DMS 273 treated with DMSO at 0.1 percent for 48 hours (cell line): ENCODE measurements around the gene GNAZ.

Experiments used
- DNase-seq: peaks from one replicate; lab custom pipeline; 2025; lab: John Stamatoyannopoulos, UW

GNAZ gene

DNA sequence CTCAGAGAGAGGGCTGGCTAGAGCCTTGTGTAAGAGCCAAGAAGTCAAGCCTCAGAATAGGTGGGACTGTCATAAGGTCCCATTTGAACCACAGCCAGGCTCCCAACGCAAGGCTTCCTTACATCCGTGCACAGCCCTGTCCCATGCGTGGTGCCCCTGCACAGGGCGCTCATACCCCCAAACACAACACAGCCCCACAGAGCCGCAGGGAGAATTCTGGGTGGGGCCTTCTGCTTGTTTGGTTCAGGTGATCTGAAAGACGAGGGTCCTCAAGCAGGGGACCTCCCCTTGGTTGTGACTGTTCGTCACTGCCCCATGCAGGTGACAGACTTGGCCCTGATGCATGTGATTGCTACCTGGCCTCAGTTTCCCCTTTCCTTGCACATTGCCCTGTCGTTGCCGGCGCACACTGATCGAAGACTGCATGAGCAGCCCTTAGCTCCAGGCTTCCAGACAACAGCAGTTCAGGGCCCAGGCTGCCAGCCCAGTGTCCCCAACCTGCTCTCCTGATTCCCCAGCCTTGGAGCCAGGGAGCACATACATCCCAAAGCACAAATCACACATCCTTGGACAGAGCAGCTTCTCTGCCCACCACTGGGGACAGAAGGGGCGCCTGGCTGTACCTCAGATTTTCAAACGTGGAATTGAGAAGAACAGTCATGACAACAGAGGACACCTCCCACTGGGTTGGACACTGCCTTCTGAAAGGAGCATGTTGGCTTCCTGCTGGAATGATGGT is 22.1 kb downstream of the GNAZ start:
- no peak for DNase-seq

DNA sequence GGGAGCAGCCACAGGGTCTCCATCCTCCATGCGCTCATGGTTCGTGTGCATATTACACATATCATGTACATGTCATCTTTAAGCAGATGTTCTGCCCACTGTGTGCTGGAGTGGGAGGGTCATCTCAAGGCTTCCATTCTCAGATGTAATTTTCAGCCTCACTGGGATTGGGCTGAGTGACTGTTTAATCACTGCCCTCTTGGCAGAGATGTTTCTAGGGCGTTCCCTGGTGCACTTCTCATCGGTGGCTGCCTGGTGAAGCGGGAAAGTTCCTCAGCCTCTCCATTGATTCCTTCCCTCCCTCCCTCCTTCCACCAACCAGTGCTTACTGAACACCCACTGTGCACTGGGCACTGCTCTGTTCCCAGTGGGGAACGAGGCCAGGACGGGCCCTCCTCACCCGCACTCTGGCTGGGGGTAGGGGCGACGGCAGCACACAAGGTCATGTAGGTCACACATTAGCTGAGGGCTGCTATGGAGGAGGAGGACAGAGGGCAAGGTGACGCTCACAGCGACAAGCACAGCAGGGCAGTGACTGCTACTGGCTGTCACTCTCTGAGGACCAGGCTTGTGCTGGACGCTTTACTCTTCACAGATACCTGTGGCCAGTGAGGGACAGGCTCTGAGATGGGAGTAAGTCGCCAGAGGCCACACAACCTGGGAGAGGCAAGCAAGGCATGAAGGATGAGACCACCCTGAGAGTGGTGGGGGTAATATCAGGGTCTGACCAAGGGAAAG is 22.9 kb downstream of the GNAZ start:
- no peak for DNase-seq

DNA sequence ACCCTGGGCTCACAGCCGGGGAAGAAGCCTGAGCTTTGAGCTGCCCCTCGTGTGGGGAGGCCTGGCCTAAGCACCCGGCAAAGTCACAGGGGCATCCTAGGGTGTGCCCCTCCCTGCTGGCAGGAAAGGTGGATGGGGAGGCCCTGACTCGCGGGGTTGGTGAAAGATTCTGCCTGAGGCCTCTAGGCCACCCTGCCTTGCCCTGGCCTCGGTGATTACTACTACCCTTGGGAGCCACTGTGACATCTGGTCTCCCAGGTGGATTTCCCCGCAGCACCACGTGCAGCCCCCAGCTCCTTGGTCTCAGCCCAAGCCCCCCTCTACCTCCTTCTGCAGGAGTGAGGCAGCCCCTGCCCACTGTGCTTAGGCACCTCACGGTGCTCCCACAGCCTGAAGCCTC is 23.9 kb downstream of the GNAZ start:
- no peak for DNase-seq

DNA sequence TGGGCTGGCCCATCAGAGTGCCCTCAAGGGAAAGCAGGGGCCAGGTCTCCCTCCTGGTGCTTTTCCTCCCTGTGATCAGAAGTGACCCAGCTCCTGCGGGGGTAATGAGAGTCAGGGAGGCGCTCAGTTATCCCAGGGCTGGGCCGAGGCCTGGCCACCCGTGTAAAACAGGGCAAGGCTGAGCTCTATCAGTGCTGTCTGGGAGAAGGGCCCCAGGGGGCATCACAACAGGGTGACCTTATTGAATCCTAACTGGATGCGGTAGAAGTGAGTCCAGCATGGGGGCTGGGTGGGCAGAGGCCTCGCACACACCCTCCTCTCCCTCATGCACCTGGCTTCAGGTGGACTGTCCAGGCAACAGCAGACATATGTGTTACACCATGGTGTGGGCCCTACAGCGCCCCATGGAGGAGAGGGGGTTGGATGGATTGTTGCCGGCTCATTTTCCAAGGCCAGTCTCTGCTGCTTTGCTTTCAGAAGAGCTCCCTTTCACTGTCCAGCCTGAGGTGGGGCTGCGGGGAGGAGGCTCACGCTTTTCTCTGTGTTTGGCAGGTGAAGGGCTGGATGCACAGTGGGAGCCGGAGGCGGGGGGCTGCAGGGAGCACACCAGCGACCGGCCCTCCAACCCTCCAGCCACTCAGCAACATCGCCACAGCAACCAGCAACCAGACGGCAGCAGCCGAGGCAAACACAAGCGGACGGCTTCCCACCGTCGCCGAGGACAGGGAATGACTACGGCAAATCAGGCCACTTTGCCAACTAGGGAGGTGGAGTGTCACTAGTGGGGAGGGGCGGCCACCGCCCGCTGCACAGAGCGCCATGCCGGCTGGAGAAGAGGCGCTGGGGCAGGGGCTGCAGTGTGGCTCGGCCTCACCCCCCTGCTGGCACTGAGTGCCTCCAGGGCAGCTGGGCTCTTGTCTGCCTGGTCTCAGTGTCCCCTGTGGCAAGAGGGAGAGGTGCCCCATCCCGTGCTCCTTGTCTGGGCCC is 24.7 kb downstream of the GNAZ start:
- DNase-seq = no peak

DNA sequence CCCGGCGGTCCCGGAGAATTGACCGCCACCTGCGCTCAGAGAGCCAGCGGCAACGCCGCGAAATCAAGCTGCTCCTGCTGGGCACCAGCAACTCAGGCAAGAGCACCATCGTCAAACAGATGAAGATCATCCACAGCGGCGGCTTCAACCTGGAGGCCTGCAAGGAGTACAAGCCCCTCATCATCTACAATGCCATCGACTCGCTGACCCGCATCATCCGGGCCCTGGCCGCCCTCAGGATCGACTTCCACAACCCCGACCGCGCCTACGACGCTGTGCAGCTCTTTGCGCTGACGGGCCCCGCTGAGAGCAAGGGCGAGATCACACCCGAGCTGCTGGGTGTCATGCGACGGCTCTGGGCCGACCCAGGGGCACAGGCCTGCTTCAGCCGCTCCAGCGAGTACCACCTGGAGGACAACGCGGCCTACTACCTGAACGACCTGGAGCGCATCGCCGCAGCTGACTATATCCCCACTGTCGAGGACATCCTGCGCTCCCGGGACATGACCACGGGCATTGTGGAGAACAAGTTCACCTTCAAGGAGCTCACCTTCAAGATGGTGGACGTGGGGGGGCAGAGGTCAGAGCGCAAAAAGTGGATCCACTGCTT is 25.5 kb downstream of the GNAZ start:
- no peak for DNase-seq

DNA sequence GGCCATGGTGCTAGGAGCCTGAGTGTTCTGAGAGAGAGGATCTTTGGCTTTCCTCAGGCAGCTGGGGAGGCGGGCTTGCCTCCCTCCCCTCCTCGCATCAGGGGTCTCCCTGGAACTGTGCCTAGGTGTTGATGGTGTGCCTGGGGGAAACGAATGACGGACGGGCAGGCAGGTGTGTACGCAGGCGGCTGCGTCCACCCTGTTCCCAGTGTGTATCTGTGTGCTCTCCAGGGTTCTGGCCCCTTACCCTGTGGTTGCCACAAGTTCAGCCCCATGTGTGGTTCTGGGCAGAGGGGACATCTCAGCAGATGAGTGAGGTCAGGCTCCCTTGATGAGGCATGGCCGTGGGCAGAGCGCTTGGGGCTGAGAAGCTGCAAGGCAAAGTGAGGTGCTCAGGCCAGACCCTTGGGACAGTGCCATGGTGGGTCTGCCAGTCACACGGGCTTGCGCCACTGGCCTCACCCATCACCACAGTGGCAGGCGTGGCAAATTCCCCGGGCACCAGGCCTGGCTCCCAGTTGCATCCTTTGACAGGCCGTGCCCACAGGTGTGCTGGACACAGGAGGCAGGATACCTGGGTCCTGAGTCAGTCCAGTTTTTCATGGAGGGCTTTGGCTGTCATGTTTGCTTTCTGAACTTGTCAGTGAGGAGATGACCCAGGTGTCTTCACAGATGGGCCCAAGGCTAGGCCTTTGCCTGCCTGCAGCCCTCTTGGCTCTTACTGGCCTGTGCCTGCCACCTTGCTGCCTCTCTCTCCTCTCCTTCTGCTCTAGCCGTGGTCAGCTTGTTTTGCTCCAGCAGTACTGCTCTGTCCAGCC is 27.3 kb downstream of the GNAZ start:
- no peak for DNase-seq

DNA sequence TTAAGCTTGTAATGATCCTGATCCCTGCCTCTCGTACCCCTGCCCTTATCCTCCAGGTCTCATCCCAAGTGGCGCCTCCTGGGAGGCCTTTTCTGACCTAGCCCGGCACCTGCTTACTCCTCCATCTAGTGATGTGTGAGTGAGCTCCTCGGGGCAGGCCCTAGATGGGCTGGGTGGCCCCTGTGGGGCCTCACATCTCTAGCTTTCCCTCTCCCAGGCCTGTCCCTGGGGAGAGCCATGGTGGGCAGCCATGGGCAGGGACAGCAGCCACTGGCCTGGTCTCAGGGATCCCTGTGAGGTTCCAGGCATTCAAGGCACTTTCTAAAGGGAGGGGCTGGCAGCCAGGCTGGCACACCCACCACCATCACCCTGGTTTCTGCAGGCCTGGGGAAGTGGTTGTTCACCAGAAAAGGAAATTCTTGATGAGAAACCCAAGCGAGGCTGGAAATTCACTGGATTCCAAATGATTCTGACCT is 27.9 kb downstream of the GNAZ start:
- DNase-seq = no peak

DNA sequence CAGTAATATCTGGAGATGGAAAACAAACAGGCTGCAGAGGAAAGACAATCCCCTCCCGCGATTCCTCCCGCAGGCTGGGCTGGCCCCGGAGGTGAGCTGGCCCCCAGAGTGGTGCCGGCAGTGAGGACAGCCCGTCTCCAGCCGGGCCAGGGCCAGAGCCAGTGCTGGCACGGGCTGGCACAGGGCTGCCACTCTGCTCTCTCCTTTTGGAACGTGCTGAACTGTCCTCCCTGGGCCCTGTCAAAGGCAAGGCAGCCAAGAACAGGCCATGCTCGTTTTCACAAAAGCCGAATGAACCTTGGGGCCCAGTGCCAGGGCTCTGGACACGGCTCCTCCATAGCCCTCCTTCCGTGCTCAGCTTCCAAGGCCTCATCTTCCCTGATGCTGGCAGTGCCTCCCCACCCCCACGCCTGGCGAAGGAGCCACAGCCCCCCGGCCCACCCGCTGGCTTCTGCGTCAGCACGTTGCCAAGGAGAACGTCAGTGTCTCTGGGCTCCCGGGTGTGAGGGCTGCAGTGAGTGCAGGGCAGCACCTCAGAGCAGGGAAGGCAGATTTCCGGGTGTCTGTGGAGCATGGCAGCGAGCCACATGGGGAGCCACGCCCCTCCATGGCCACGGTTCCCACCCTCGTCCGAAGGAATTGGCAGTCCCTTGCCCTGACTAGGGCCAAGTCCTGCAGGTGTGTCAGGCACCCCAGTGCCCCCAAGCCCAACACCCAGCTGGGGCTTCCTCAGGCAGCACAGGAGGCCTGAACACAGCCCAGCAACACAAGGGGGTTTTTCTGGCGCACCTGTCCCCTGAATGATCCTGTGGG is 28.6 kb downstream of the GNAZ start:
- no peak for DNase-seq

DNA sequence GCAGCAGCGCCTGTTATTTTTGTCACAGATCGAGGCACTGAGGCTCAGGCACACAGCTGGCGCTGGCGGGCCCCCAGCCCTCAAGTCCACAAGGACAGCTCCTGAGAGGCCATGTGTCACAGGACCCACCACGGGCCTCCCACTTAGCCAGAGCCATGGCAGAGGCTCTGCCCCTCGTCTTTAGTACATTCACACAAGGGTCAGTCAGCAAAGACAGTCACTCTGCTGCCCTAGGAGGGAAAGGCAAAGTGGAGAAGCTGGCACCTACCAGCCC is 29.1 kb downstream of the GNAZ start:
- no peak for DNase-seq

DNA sequence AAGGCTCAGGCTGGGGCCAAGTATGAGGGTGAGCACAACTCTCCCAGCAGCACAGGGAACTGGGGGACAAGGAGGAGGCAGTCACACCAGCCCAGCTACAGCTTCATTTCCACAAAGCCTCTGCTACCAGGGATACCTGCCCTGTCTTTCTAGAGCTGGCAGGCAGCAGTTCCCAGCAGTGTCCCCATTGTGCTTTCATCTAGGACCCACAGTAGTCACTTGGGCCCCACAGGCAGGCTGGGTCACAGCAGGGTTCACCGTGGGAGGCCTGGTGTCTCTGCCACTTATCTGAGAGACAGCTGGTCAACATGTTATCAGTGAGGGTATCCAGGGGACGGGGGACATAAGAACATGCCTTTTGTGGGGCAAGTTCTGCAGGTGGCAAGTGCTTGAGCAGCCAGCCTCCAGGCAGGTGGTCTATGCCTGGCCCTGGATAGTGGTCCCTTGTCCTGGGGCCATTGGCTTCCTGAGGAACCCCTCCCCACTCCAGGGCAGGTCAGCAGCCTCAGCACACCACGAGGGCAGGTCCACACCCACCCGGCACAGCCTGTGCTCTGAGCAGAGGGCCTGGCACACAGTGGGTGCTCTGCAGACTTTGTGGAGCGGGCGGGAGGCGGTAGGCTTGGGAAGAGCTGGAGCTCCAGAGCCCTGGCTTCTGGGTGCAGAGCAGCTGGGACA is 29.9 kb downstream of the GNAZ start:
- DNase-seq = no peak

DNA sequence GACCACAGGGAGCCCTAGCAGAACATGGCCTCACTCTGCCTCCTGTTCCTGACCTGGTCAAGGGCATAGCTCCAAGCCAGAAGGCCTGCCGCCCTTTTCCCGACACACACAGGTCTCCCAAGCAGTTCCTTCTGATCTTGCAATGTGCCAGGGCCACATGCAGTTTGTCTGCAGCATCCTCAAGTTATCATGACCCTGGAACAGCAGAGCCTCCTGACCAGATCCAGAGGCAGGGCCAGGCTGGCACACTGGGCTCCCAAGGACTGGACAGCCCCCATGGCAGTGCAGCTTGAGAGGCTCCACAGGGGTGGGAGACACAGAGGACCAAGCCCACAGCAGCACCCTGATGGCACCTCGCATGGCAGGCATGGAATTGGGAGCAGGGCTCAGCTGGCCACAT is 31.2 kb downstream of the GNAZ start:
- DNase-seq = no peak

DNA sequence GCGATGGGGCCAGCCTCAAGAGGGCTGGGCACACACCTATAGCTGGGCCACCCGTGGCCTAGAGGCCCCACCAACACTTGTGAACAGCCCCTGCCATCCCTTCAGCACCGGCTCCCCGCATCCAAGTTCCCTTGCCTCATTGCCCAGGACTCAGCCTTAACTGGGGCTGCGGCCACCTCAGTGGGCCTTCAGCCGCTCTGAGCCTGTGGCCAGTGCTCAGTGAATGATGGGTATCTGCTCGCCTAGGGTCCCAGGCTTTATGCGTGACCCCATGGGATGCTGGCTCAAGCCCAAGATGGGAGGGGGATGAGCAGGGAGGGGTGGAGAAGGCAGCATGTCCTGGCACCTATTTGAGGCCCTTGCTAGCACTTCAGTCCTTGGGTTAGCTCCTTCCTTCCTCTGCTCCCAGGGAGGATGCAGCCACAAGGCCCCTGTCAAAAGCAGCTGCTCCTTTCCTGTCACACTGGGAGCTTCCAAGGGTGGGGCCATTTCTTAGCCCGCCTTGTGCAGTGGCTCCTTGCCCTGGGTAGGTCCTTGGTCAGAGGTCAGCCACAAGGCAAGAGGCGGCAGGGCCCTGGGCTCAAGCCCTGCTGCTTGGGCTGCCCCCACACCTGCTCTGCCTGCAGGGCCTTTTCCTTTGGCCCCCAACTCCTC is 31.8 kb downstream of the GNAZ start:
- DNase-seq = no peak

DNA sequence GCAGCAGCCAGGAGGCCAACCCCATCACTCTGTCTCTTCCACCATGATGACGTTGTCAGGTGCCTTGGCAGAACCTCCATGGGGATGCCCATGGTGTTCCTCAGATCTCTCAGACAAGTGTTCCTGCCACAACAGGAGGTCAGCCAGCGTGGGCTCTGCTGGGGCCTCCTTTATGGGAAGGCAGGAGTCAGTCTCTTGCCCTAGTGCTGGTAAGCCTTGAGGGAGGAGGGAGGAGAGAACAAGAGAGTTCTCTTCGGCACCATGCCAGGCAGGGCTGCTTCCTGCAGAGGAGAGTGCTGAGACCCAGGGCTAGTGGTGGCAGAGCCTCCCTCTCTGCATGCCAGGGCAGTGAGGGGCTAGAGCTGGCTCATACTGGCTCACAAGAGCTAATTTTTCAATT is 32.5 kb downstream of the GNAZ start:
- no peak for DNase-seq

DNA sequence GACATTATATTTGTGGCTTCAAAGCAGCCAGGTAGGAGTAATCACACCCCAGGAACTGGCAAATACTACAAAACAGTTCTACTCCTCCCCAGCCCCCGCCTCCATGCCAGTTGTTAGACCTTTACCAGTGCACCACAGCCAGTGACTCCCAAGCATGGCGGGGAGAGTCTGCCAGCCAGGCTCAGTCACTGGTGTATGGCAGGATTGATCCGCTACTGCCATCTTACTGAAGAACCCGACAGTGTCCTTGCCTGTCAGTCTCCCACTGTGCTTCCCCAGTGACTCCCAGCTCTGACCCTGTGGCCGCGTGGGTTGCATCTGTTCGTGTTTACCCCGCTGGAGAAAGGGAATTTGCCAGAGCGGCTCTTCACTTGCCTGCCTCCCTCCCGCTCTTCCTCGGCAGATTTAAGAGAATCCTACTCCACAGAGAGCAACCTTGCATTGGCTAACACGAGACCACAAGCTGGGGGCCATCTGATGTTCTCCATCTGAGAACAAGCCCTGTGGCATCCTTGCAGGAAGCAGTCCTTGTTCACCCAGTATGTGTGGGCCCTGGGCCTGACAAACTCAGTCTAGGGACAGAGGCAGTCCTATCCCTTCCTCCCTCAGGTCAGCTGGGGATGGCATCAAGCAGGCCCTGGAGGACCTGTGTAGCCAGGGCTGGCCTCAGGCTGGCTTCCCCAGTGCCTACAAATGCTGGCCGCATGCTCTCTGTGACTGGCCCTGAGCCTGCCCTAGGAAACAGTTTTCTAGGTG is 33.1 kb downstream of the GNAZ start:
- DNase-seq = no peak

DNA sequence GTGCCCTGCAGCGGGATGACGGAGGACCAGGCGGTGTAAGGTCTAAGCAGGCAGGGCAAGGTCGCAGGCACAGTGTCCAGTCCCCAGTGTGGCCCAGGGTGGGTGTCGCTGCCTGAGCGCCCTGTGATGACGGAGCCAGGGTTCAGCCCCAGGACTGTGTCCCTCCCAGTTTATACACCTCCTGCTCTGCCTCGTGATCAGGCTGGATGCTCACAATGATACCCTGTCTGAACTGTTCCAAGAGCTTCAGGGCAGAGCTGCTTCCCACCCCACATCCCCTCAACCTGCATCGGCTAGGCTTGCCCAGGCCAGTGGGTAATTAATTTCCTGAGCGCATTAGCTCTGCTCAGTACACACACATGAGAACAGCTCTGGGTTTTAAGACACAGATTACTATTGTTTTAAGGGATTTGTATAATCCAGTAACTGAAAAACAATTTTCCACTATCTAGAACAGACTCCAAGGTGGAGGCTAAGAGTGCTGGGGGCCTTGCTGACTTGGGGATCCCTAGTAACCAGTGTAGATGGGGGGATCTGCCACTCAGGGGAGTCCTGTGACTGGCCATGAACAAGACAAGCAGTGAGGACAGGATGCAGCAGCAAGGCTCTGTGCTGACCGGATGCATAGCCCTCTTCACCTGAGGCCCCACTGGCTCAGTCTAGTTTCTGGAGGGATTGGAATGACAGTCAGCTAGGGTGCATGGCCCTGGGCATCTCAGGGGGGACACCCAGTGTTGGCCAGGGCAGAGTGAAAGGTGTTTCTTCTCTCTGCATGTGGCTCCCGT is 34.1 kb downstream of the GNAZ start:
- no peak for DNase-seq

DNA sequence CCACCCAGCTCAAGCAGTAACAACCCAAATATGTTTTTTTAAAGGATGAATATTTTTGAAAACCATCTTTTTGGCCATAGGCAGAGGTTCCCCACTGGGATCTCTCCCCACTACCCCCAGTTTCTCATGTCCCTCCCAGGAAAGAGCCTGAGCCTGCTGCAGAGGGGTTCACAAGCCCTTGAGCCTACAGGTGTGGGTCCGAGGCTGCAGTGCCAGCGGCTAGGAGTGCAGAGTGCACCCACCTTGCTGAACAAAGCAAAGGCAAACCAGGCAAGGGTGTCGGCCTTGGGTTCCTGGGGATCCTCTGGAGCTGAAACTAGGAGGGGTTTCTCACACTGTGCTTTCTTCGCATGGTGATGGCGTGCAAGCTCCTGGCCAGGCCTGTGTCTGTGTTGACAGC is 35.0 kb downstream of the GNAZ start:
- no peak for DNase-seq

DNA sequence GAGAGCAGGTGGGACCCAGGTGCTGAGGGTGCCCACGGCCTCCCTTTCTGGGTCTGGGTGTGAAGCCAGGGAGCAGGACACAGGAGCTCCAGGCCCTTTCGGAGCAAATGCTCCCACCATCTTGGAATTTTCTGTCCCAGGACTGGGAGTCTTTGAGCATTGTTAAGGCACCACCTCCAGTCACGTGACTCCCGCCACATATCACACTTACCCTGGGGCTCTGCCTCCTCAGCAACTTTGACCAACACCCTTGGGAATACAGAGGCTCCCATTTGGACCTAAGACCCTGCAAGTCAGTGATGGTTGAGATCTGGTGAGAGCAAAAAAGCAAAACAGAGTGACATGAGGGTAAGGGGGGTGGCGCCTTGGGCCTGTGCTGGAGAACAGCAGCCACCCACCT is 35.6 kb downstream of the GNAZ start:
- DNase-seq = no peak

DNA sequence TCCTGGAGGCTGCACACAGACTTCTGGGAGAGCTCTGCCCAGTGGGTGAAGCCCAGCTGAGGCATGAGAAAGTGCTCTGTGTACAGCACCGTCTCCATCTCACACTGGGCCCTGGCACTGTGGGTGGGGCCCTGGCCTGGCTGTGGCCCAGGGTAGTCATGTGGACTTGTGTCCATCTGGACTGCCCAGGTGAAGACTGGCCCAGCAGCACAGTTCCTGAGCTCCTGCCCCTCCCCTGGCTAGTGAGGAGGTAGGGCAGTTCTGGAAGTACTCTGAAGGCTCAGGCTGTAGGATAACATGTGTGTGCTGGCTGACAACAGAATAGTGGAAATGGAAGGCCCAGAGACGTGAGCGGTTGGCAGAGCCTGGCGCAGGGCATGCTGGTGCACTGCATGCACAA is 36.0 kb downstream of the GNAZ start:
- DNase-seq = no peak
